OCI-LY3 (cell line): Measurements from ENCODE around the gene TMEM94.
"Not testable (repeated sequence)": the region's sequence is repeated elsewhere in the genome, so short reads cannot be mapped to it uniquely, and the experiment has no call there.

ENCODE experiments used
- H2AFZ ChIP-seq: fragments of 200-600, 300-600 bp; shearing (Covaris generic); 2 replicates; pipeline ENCODE4 v1.6.0; 2014; ENCODE audit warnings: antibody characterized with exemption, low read depth, low read length
- H3K27ac ChIP-seq: fragments of 200-600, 300-600 bp; sonication (generic); 2 replicates; pipeline ENCODE4 v1.5.1; 2014; ENCODE audit warnings: mild to moderate bottlenecking, low read length, moderate library complexity, mixed read lengths
- H3K27me3 ChIP-seq: fragments of 200-600, 300-600 bp; sonication (generic); 2 replicates; pipeline ENCODE4 v1.6.1; 2014; ENCODE audit warnings: low read depth, low read length, mixed read lengths
- H3K36me3 ChIP-seq: fragments of 200-600, 300-600 bp; sonication (generic); replicated peaks from 2 replicates; pipeline ENCODE3; 2014; ENCODE audit warnings: low read depth, low read length, mixed read lengths
- H3K4me1 ChIP-seq: fragments of 300-600, 200-600 bp; sonication (generic); 2 replicates; pipeline ENCODE4 v1.6.1; 2014; ENCODE audit warnings: low read length, mixed read lengths
- H3K4me2 ChIP-seq: fragments of 200-600, 300-600 bp; sonication (generic); 2 replicates; pipeline ENCODE4 v1.6.1; 2014; ENCODE audit warnings: low read length, mixed read lengths
- H3K4me3 ChIP-seq: fragments of 300-600, 200-600 bp; sonication (generic); 2 replicates; pipeline ENCODE4 v1.5.1; 2014; ENCODE audit warnings: antibody characterized with exemption, mild to moderate bottlenecking, low read length, moderate library complexity
- H3K79me2 ChIP-seq: fragments of 300-600, 200-600 bp; shearing (Covaris generic); 2 replicates; pipeline ENCODE4 v1.6.1; 2014; ENCODE audit warnings: mild to moderate bottlenecking, low read length, mixed read lengths
- H3K9ac ChIP-seq: fragments of 300-600, 200-600 bp; shearing (Covaris generic); 2 replicates; pipeline ENCODE4 v1.6.0; 2014; ENCODE audit warnings: mild to moderate bottlenecking, low read length, moderate library complexity
- H3K9me3 ChIP-seq: fragments of 200-600, 300-600 bp; shearing (Covaris generic); 2 replicates; pipeline ENCODE4 v1.6.1; 2014; ENCODE audit warnings: low read length, mixed read lengths; ENCODE audit not compliant: insufficient read depth
- H4K20me1 ChIP-seq: fragments of 200-600, 300-600 bp; sonication (generic); 2 replicates; pipeline ENCODE4 v1.6.1; 2016; ENCODE audit warnings: low read length, mixed read lengths; ENCODE audit not compliant: insufficient read depth
- EZH2phosphoT487 ChIP-seq: fragments of 200-600 bp; shearing (Covaris generic); IDR thresholded peaks from 2 replicates; pipeline ENCODE4 v1.6.1; 2018; ENCODE audit warnings: antibody characterized with exemption, mixed run types, low read depth
- TF ChIP-seq, protein P1 (sequence below): fragments of 200-600, 300-600 bp; sonication (generic); IDR thresholded peaks from 2 replicates; pipeline ENCODE4 v1.5.1; 2014; ENCODE audit warnings: antibody characterized with exemption, low read length, low read depth

The TMEM94 gene

DNA sequence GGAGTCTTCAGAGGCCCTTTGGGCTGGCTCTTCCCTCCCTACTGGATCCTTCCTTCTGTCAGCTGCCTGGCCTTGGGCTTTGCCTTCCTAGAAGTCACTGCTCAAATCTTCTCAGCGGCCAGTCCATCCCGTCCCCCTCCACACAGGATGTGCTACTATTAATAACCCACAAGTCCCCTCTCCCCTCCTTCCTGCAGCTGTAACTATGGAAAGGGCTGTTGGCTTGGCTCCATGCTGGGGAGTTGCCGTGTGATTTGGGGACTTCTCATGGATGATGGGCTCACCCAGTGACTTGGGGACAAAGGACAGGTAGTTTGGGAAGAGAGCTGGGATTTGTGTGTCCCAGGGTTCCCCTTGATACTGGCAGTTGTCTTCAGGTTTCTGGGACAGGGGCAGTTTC is 19.4 kb downstream of the TMEM94 start:
- no peak for TF ChIP-seq EZH2phosphoT487
- TF ChIP-seq, protein P1, sequence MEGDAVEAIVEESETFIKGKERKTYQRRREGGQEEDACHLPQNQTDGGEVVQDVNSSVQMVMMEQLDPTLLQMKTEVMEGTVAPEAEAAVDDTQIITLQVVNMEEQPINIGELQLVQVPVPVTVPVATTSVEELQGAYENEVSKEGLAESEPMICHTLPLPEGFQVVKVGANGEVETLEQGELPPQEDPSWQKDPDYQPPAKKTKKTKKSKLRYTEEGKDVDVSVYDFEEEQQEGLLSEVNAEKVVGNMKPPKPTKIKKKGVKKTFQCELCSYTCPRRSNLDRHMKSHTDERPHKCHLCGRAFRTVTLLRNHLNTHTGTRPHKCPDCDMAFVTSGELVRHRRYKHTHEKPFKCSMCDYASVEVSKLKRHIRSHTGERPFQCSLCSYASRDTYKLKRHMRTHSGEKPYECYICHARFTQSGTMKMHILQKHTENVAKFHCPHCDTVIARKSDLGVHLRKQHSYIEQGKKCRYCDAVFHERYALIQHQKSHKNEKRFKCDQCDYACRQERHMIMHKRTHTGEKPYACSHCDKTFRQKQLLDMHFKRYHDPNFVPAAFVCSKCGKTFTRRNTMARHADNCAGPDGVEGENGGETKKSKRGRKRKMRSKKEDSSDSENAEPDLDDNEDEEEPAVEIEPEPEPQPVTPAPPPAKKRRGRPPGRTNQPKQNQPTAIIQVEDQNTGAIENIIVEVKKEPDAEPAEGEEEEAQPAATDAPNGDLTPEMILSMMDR, result no peak
- Histone ChIP-seq H4K20me1 (no peaks in the 10 kb centered on the region), H2AFZ (no peak overlapping the region), H3K9me3 (no peaks in the 10 kb centered on the region), H3K36me3 (peaks cover 4% of the 10 kb centered on the region), H3K4me1 (no peaks in the 10 kb centered on the region), H3K4me3 (no peak overlapping the region), H3K79me2 (no peaks in the 10 kb centered on the region), H3K27me3 (no peaks in the 10 kb centered on the region), H3K4me2 (no peak overlapping the region), H3K9ac (no peak overlapping the region), H3K27ac (no peak overlapping the region)

GRCh38 chr17:75476271-75476671 is 19.8 kb downstream of the TMEM94 start:
- Histone ChIP-seq H3K27me3 (no peaks in the 10 kb centered on the region), H3K9ac (no peak overlapping the region), H3K27ac (no peak overlapping the region), H3K9me3 (no peaks in the 10 kb centered on the region), H3K4me3 (no peak overlapping the region), H3K4me1 (no peaks in the 10 kb centered on the region), H4K20me1 (no peaks in the 10 kb centered on the region), H3K4me2 (no peak overlapping the region), H3K36me3 (peaks cover 4% of the 10 kb centered on the region), H2AFZ (no peak overlapping the region), H3K79me2 (no peaks in the 10 kb centered on the region)
- no peak for TF ChIP-seq EZH2phosphoT487
- TF ChIP-seq, protein P1, result no peak

- Histone ChIP-seq H4K20me1 (no peaks in the 10 kb centered on the region), H3K4me2 (no peak overlapping the region), H3K9me3 (no peaks in the 10 kb centered on the region), H3K36me3 (peaks cover 4% of the 10 kb centered on the region), H3K4me1 (no peaks in the 10 kb centered on the region), H2AFZ (no peak overlapping the region), H3K79me2 (no peaks in the 10 kb centered on the region), H3K9ac (no peak overlapping the region), H3K27ac (no peak overlapping the region), H3K4me3 (no peak overlapping the region), H3K27me3 (no peaks in the 10 kb centered on the region)
- TF ChIP-seq EZH2phosphoT487, result no peak
- TF ChIP-seq, protein P1, result no peak
Observed at GRCh38 chr17:75476752-75477489, 20.5 kb downstream of the TMEM94 start.

- H3K9ac ChIP-seq, H3K27ac ChIP-seq, H2AFZ ChIP-seq, H4K20me1 ChIP-seq, H3K4me1 ChIP-seq, H3K9me3 ChIP-seq, H3K27me3 ChIP-seq, H3K36me3 ChIP-seq, H3K4me3 ChIP-seq, H3K79me2 ChIP-seq, H3K4me2 ChIP-seq: not testable (repeated sequence)
Observed at GRCh38 chr17:75477490-75477862, 21.0 kb downstream of the TMEM94 start.
